C1 segment of cervical spinal cord (tissue), 14 donors: ENCODE data around the gene LIN9.
"Not testable (repeated sequence)": the region's sequence is repeated elsewhere in the genome, so short reads cannot be mapped to it uniquely, and the experiment has no call there.

ENCODE experiments used
- DNase-seq, 14 donors: peaks; one replicate each; lab custom pipeline; 2025; lab: John Stamatoyannopoulos, UW

LIN9 gene

GRCh38 chr1:226308723-226309397, at the start of gene LIN9:
LIN9 (minus strand) TSS chr1:226309164; CDS start chr1:226309139, 25 bp downstream.
- DNase-seq = peak; percentile 20 to 86 (median 73)

DNA sequence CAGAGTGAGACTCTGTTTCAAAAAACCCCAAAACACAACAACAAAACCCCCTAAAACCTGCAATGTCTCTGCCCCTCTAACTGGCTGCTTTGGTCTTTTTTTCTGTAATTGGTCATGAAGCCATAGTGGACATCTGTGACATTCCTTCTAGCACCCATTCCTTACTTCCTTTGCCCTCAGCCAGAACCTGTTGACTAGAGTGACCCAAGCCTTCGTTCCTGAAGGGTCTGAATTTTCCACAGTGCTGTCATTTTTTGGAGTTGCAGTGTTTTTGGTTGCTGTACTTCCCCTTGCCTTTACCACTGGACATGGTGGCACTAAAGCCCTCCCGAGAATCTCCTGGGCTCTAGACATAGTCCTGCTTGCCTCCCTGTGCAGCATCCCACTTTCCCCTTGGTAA, 48.5 kb upstream of the LIN9 start:
- DNase-seq = no peak

- peak in 1 of 14 donors; percentile 83 for DNase-seq
These were observed 46.9 kb upstream of the LIN9 start for GRCh38 chr1:226355669-226356551.

- no peak for DNase-seq
These were observed 46.1 kb upstream of the LIN9 start for GRCh38 chr1:226355016-226355415.

DNA sequence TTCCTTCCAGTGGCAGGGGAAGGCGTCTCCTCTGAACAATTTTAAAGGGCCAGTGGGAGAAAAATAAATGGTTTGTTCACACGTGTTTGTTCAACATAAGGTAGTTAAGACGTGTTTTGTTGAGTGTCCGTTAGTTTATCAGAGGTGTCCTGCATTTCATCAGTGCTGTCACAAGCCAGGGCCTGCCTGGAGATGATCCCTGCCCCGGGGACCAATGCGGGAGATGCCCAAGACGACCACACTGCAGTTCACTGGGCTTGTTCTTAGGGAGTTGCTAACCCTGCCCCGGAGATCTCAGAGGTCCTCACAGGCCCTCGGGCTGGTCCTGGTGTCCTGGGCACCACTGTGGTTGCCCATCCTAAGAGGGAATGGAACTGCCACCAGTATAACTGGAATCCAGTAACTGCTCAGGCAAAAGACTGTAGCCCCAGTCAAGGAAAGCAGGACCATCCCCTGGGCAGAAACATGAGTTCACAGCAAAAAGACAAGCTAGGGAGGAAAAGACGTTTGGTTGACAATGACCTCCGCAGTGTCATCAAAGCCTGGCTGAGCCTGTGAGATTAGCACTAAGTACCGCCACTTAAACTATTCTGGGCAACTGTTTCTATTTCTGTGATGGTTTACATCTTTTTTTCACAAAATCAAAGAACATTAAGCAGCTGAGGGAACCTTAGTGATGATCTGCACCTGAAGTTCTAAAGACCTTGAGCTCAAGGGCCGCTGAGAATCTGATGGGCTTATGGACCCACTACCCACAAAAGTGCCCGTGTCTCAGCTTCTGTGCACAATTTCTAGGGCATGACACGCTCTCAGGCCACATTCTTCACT, 44.9 kb upstream of the LIN9 start:
- DNase-seq = no peak

DNA sequence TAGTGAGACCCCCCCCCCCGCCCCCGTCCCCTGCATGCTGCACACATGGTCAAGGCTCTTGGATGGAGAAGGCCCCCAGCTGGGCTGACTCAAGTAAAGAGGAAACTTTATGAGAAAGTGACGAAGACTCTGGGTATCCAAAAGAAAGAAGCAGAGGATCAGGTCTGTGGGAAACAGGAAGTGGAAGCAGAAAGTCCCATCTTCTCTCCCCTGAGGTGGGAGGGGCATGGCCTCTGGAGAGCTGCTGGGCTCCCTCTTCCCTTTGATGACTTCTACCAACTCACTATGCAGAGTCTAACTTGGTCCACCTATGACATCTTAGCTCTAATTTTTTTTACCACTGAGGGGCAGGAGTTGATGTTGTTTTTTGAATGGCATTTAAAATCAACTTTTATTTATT, 42.7 kb upstream of the LIN9 start:
- no peak for DNase-seq

- no peak for DNase-seq
These were observed 41.5 kb upstream of the LIN9 start for GRCh38 chr1:226350519-226350865.

- no peak for DNase-seq
These were observed 41.0 kb upstream of the LIN9 start for GRCh38 chr1:226349801-226350518.

GRCh38 chr1:226349081-226349480, 40.1 kb upstream of the LIN9 start:
- no peak for DNase-seq

DNA sequence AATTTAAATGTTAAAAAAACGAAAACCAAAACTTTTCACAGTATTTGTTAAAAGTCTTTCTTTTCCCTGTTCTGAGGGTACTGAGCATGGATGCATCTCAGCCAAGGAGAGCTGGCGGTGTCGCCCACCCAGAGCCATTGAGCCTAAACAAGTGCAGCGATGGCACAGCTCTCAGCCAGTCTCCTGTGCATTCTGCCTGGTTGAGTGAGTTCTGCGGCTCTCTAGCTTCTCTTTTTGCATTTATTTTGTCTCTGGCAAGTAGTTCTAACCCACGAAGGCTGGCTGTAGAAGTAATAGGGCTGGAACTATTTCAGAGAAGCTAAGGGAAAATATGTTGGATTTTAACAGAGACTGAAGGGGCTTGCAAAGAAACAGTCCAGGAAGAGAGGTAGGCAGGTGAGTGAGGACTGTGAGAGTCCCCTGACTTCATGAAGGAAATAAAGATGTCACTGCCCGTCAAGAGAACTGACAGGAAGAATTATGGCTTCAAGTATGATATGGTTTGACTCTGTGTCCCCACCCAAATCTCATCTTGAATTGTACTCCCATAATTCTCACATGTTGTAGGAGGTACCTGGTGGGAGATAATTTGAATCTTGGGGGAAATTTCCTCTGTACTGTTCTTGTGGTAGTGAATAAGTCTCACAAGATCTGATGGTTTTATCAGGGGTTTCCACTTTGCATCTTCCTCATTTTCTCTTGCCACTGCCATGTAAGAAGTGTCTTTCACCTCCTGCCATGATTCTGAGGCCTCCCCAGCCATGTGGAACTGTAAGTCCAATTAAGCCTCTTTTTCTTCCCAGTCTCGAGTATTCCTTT, 35.7 kb upstream of the LIN9 start:
- DNase-seq = no peak

- no peak for DNase-seq
These were observed 33.7 kb upstream of the LIN9 start for GRCh38 chr1:226342656-226343055.

GRCh38 chr1:226340111-226340510, 31.1 kb upstream of the LIN9 start:
- DNase-seq = not testable (repeated sequence)

DNA sequence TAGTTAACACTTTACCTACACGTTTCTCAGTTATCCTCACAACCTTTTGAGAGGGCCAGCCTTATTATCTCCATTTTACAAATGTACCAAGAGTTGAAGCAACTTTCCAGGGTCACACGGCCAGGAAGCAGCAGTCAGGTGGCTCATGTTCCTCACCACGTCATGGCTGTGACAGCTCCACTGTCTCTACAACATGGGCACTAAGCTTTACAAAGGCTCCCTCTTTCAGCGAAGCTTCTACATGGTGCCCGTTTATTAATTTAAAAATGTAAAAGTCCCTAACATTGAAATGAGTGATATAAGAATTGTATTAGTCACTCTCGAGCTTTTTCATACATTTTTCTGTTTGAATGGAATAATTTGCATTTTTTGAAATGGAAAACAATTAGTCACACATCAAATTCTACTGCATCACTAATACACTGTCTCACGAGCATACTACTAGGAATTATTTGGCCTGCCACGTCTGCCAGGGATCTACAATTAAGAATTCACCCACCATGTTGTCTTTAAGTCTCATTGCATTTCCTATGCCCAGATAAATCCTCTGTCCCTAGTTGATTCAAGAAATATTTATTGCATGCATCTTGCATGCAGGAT, 28.4 kb upstream of the LIN9 start:
- DNase-seq = no peak

GRCh38 chr1:226335661-226336060, 26.7 kb upstream of the LIN9 start:
- no peak for DNase-seq

GRCh38 chr1:226332947-226333346, 24.0 kb upstream of the LIN9 start:
- DNase-seq = no peak

- DNase-seq = no peak
These were observed 20.3 kb upstream of the LIN9 start for GRCh38 chr1:226329237-226329636.

DNA sequence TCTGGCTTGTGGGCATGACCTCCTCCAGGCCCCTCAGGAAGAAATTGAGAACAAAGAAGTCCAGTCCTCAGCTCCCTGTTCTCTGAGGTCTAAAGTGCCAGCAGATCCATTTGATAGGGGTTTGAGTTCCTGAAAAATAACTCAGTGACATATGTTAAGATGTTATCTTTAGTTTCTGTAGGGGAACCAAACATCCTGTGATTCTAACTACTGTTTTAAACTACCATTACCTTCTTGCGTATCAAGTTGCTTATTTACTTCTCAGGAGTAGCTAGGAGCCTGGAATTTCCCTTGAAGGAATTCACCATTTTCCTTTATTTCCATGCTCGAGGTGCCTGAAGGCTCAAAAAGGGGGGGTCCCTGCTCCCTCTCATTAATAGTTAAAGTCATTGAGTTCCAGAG, 18.8 kb upstream of the LIN9 start:
- no peak for DNase-seq

DNA sequence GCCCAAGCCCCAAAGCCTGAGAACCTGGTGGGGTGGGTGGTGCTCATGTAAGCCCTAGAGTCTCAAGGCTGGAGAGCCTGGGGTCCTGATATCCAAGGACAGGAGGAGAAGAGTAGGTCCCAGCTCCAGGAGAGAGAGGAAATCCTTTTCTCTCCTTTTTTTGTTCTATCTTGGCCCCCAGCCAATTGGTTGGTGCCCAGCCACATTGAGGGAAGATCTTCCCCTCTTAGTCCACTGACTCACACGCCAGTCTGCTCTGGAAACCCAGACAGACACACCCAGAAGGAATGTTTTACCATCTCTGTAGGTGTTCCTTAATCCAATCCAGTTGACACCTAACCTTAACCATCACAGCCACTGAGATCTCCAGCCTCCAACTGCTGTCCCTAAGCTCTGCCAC, 16.2 kb upstream of the LIN9 start:
- no peak for DNase-seq

GRCh38 chr1:226324479-226324878, 15.5 kb upstream of the LIN9 start:
- no peak for DNase-seq

DNA sequence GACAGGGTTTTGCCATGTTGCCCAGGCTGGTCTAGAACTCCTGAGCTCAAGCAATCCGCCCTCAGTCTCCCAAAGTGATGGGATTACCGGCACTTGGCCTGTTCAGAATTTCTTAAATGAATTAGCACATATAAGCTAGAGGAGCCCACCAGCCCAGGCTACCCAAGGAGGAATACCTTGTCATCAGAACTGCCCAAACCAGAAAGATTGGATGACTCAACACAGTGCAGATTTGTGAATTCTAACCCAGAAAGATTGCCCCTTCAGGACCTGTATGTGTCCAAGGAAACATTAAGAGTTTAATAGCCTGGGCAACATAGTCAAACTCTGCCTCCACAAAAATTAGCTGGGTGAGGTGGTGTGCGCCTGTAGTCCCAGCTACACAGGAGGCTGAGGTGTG, 14.0 kb upstream of the LIN9 start:
- DNase-seq = no peak
